Transverse colon (tissue), 4 donors: ENCODE measurements around the gene ANKLE2. TPM values are rescaled to one million over a fixed set of nuclear protein-coding genes. Genes with fewer than 3 reads are reported as not detected.

Source experiments
- DNase-seq: peaks from one replicate; pipeline ENCODE4 v3.0.0-alpha.2; 2019
- H3K27ac ChIP-seq, 4 donors: fragments of 200-600 bp; sonication (generic); 2 replicates each; pipeline ENCODE4 v1.5.1; 2016 to 2018; ENCODE audit warnings: inconsistent platforms in 4 of 4
- H3K27me3 ChIP-seq: fragments of 200-600 bp; sonication (generic); 2 replicates; pipeline ENCODE4 v1.5.1; 2017; ENCODE audit warnings: inconsistent platforms
- H3K36me3 ChIP-seq, 4 donors: fragments of 200-600 bp; sonication (generic); 2 replicates each; pipeline ENCODE4 v1.5.1; 2017 to 2019; ENCODE audit warnings: inconsistent platforms in 4 of 4
- H3K4me1 ChIP-seq, 4 donors: fragments of 200-600 bp; sonication (generic); 2 replicates each; pipeline ENCODE4 v1.5.1; 2017 to 2020; ENCODE audit warnings: inconsistent platforms in 4 of 4
- H3K4me3 ChIP-seq, 4 donors: fragments of 200-600 bp; sonication (generic); 1 replicate in 1 of 4; 2 replicates in 3 of 4; pipeline versions ENCODE4 v1.5.1 to v1.6.1; 2017 to 2019; ENCODE audit warnings: inconsistent platforms in 4 of 4
- H3K9me3 ChIP-seq, 2 donors: fragments of 200-600 bp; sonication (generic); 2 replicates each; pipeline ENCODE4 v1.5.1; 2017 to 2019; ENCODE audit warnings: inconsistent platforms in 2 of 2
- EP300 ChIP-seq: sonication (generic); formaldehyde crosslinking; IDR thresholded peaks from one replicate; pipeline ENCODE4 v1.6.1; 2017; ENCODE audit warnings: antibody characterized with exemption, low read depth
- POLR2A ChIP-seq: fragments of 450-650 bp; IDR thresholded peaks from one replicate; pipeline ENCODE4 v1.6.1; 2016; ENCODE audit warnings: antibody characterized with exemption, mild to moderate bottlenecking, moderate library complexity
- POLR2AphosphoS5 ChIP-seq, 3 donors: sonication (generic); formaldehyde crosslinking; IDR thresholded peaks; one replicate each; pipeline ENCODE4 v1.6.1; 2016; ENCODE audit warnings: antibody characterized with exemption in 3 of 3
- WGBS, 2 donors: methylation state at CpG; one replicate each; pipeline ENCODE4 v1.1.5; 2018; ENCODE audit warnings: low coverage in 1 of 2; 5-methylcytosine and 5-hydroxymethylcytosine counted together
- in situ Hi-C, 4 donors: fragments of 200-750 bp; cut with MboI; loops; one replicate each; pipeline versions ENCODE4 v1.15.0 to v1.15.1; 2017; ENCODE audit warnings: low sequenced_read_pairs in 3 of 4, low pct_ligation_motif_present in 1 of 4, low pct_unique_long_range_greater_than_20kb in 1 of 4
- intact Hi-C: fragments of 100-400 bp; cut with DNase I; formaldehyde crosslinking; loops from one replicate; pipeline ENCODE4 v1.15.1; 2023; ENCODE audit warnings: low total_unique reads
- total RNA-seq, 4 donors: library from RNA; depleted of rRNA; stranded (reverse); fragments of >200 nt; gene quantifications; one replicate each; pipeline ENCODE4 v1.1.0, GENCODE V29; 2016
- TF ChIP-seq, protein P1 (sequence below), 5 experiments: fragments of 200-600 bp in 3 of 5; fragments of 450-650 bp in 2 of 5; sonication (generic) in 3 of 5; IDR thresholded peaks; 1 replicate in 2 of 5; 2 replicates in 3 of 5; pipeline ENCODE4 v1.5.1; 2016 to 2017; ENCODE audit warnings: antibody characterized with exemption in 5 of 5, inconsistent platforms in 3 of 5, mild to moderate bottlenecking in 2 of 5, moderate library complexity in 1 of 5

Gene ANKLE2
- total RNA-seq, 4 donors from 2014 or later = 46.0 to 146 (median 88.6) TPM

DNA sequence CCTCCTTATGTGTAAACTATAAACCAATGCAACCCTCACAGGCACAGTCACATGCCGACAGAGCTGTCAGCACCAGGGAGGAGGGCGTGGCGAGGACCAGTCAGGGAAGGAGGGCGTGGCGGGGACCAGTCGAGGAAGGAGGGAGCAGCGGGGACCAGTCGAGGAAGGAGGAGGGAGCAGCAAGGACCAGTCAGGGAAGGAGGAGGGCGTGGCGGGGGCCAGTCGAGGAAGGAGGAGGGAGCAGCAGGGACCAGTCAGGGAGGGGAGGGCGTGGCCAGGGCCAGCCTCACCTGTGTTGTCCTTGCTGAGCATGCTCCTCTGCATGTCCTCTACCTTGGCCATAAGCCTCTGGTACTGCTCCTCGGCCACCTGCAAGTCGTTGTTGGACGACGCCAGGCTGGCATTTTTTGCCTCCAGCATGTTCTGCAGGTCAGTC, 42.8 kb upstream of the ANKLE2 start:
- peak; percentile 57 for DNase-seq
- H3K27ac ChIP-seq = no peak overlapping the region
- WGBS, 2 donors = 62 to 71% methylated on average over 13 to 16 of the region's 16 CpGs
- intact Hi-C loops = no loop called here
- TF ChIP-seq, protein P1, sequence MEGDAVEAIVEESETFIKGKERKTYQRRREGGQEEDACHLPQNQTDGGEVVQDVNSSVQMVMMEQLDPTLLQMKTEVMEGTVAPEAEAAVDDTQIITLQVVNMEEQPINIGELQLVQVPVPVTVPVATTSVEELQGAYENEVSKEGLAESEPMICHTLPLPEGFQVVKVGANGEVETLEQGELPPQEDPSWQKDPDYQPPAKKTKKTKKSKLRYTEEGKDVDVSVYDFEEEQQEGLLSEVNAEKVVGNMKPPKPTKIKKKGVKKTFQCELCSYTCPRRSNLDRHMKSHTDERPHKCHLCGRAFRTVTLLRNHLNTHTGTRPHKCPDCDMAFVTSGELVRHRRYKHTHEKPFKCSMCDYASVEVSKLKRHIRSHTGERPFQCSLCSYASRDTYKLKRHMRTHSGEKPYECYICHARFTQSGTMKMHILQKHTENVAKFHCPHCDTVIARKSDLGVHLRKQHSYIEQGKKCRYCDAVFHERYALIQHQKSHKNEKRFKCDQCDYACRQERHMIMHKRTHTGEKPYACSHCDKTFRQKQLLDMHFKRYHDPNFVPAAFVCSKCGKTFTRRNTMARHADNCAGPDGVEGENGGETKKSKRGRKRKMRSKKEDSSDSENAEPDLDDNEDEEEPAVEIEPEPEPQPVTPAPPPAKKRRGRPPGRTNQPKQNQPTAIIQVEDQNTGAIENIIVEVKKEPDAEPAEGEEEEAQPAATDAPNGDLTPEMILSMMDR (IDR thresholded peaks at IDR 0.05) = no peak
- no peak for TF ChIP-seq EP300
- TF ChIP-seq POLR2A = no peak
- no peak for TF ChIP-seq POLR2AphosphoS5 (IDR thresholded peaks at IDR 0.05)
- H3K4me3 ChIP-seq = no peak overlapping the region
- in situ Hi-C loops = no loop called here
- no peaks in the 10 kb centered on the region for H3K27me3 ChIP-seq
- peaks cover 0 to 79% (median 40%) of the 10 kb centered on the region in 4 donors for H3K36me3 ChIP-seq
- H3K4me1 ChIP-seq = no peaks in the 10 kb centered on the region
- H3K9me3 ChIP-seq = no peaks in the 10 kb centered on the region

DNA sequence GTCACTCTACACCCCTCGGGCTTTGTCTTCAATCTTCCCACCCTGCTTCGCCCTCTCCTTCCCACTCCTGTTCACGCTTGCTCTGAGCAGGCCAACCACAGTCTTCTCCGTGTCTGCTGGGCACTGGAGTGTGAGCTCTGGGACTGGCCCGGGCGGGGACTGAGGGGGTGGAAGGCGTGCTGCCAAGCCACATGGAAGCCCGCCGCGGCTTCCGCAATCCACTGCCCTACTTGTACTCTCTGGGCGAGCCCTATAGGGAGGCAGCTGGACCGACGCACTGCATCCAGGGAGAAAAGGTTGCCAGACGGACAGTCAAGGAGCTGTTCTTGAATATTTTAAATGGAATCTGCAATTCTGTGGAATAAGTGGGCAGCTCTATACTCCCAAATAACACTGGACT, 42.3 kb upstream of the ANKLE2 start:
- no peaks in the 10 kb centered on the region for H3K9me3 ChIP-seq
- H3K36me3 ChIP-seq = peaks cover 0 to 85% (median 45%) of the 10 kb centered on the region in 4 donors
- H3K4me3 ChIP-seq = no peak overlapping the region
- 90% methylated on average over 15 of the region's 15 CpGs; no CpG with 5 or more reads in 1 of the 2 donors for WGBS, 2 donors
- in situ Hi-C loops (no loop called here), intact Hi-C loops (no loop called here)
- no peak for DNase-seq
- H3K27me3 ChIP-seq = no peaks in the 10 kb centered on the region
- no peak overlapping the region for H3K27ac ChIP-seq
- no peaks in the 10 kb centered on the region for H3K4me1 ChIP-seq
- no peak for TF ChIP-seq POLR2AphosphoS5 (IDR thresholded peaks at IDR 0.05)
- TF ChIP-seq POLR2A = no peak
- TF ChIP-seq EP300 = no peak
- TF ChIP-seq, protein P1 (IDR thresholded peaks at IDR 0.05) = no peak

DNA sequence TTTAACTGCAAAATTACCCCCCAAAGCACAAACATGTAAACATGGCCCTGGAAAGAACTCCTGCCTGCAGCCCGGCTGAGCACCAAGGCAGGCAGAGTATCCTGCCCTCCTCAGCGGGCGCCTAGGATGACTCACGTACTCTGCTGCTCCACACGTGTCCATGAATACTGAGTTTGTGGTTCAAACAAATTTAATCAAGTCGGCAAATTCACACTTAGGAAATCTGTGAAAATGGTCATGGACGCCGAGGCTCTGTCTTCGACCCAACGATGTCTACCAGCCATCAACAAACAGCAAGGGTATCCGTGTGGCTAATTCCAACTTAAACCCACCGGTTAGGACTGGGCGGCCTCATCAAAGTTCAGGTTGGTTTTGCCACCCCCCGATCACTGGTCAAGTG, 41.5 kb upstream of the ANKLE2 start:
- Histone ChIP-seq H3K9me3 (no peaks in the 10 kb centered on the region), H3K4me1 (no peaks in the 10 kb centered on the region), H3K27me3 (no peaks in the 10 kb centered on the region), H3K36me3 (peaks cover 0 to 89% (median 49%) of the 10 kb centered on the region in 4 donors), H3K4me3 (no peak overlapping the region), H3K27ac (no peak overlapping the region)
- intact Hi-C loops = no loop called here
- 93 to 100% methylated on average over 2 to 14 of the region's 14 CpGs for WGBS, 2 donors
- TF ChIP-seq POLR2AphosphoS5 (IDR thresholded peaks at IDR 0.05) (no peak), EP300 (no peak), POLR2A (no peak)
- TF ChIP-seq, protein P1 (IDR thresholded peaks at IDR 0.05) = no peak
- no peak for DNase-seq
- in situ Hi-C loops = no loop called here

DNA sequence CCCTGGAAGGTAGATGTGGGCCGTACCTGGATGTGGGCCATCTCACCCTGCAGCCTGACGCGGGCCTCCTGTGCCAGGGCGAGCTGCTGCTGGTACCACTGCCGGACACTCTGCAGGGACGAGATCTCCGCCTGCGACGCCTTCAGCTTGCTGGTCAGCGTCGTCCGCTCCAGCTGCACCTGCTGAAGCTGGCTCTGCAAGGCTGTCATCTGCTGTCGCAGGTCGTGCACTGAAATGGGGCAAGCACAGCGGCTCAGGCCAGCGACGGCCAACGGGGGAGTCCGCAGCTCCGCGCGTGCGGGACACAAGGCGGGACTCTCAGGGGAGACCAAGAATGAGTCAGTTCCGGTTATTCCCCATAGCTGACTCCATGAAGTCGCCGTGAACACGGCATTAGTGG, 40.1 kb upstream of the ANKLE2 start:
- Histone ChIP-seq H3K4me3 (no peak overlapping the region), H3K9me3 (no peaks in the 10 kb centered on the region), H3K4me1 (no peaks in the 10 kb centered on the region), H3K27me3 (no peaks in the 10 kb centered on the region), H3K27ac (no peak overlapping the region), H3K36me3 (peaks cover 0 to 95% (median 51%) of the 10 kb centered on the region in 4 donors)
- in situ Hi-C loops = no loop called here
- 96% methylated on average over 28 of the region's 28 CpGs; no CpG with 5 or more reads in 1 of the 2 donors for WGBS, 2 donors
- no peak for TF ChIP-seq EP300
- TF ChIP-seq, protein P1 (IDR thresholded peaks at IDR 0.05) = no peak
- TF ChIP-seq POLR2AphosphoS5 (IDR thresholded peaks at IDR 0.05) = no peak
- TF ChIP-seq POLR2A = no peak
- no peak for DNase-seq
- intact Hi-C loops = no loop called here
